Rectal smooth muscle tissue (tissue), 1 donor: ENCODE measurements around the gene KMO.

Source experiments
- H3K27ac ChIP-seq: one replicate; pipeline ENCODE4 v1.7.0; 2013; ENCODE audit warnings: low read depth, low read length, inconsistent platforms
- H3K27me3 ChIP-seq: one replicate; pipeline ENCODE4 v1.7.0; 2013; ENCODE audit warnings: low read length; ENCODE audit not compliant: control insufficient read depth, insufficient read depth
- H3K36me3 ChIP-seq: one replicate; pipeline ENCODE4 v1.7.0; 2013; ENCODE audit warnings: low read length; ENCODE audit not compliant: control insufficient read depth, insufficient read depth
- H3K4me1 ChIP-seq: one replicate; pipeline ENCODE4 v1.7.0; 2013; ENCODE audit warnings: low read length; ENCODE audit not compliant: control insufficient read depth, insufficient read depth
- H3K4me3 ChIP-seq: one replicate; pipeline ENCODE4 v1.7.0; 2013; ENCODE audit warnings: low read length
- H3K9ac ChIP-seq: one replicate; pipeline ENCODE4 v1.7.0; 2013; ENCODE audit warnings: low read length

Gene KMO

GRCh38 chr1:241608379-241609033, 76.3 kb downstream of the KMO start:
- H3K4me1 ChIP-seq = no peaks in the 10 kb centered on the region
- H3K27me3 ChIP-seq = no peaks in the 10 kb centered on the region
- H3K4me3 ChIP-seq = no peak overlapping the region
- no peak overlapping the region for H3K27ac ChIP-seq
- no peaks in the 10 kb centered on the region for H3K36me3 ChIP-seq
- no peak overlapping the region for H3K9ac ChIP-seq

GRCh38 chr1:241610056-241610815, 78.1 kb downstream of the KMO start:
- no peak overlapping the region for H3K9ac ChIP-seq
- no peak overlapping the region for H3K27ac ChIP-seq
- H3K4me1 ChIP-seq = no peaks in the 10 kb centered on the region
- H3K4me3 ChIP-seq = no peak overlapping the region
- no peaks in the 10 kb centered on the region for H3K36me3 ChIP-seq
- no peaks in the 10 kb centered on the region for H3K27me3 ChIP-seq

- Histone ChIP-seq H3K36me3 (no peaks in the 10 kb centered on the region), H3K9ac (no peak overlapping the region), H3K27me3 (no peaks in the 10 kb centered on the region)
Measured at GRCh38 chr1:241611063-241611462, 78.9 kb downstream of the KMO start.

GRCh38 chr1:241611736-241612135, 79.6 kb downstream of the KMO start:
- Histone ChIP-seq H3K27me3 (no peaks in the 10 kb centered on the region), H3K27ac (no peak overlapping the region), H3K4me3 (no peak overlapping the region), H3K9ac (no peak overlapping the region), H3K36me3 (no peaks in the 10 kb centered on the region), H3K4me1 (no peaks in the 10 kb centered on the region)

More at GRCh38 chr1:241611063-241611462, 78.9 kb downstream of the KMO start:
- H3K4me3 ChIP-seq = no peak overlapping the region
- no peak overlapping the region for H3K27ac ChIP-seq
- no peaks in the 10 kb centered on the region for H3K4me1 ChIP-seq

GRCh38 chr1:241612533-241613477, 80.6 kb downstream of the KMO start:
- Histone ChIP-seq H3K9ac (no peak overlapping the region), H3K27me3 (no peaks in the 10 kb centered on the region), H3K4me3 (no peak overlapping the region), H3K36me3 (no peaks in the 10 kb centered on the region), H3K4me1 (no peaks in the 10 kb centered on the region), H3K27ac (no peak overlapping the region)

- no peak overlapping the region for H3K9ac ChIP-seq
- H3K27ac ChIP-seq = no peak overlapping the region
- H3K4me1 ChIP-seq = no peaks in the 10 kb centered on the region
- H3K4me3 ChIP-seq = no peak overlapping the region
- no peaks in the 10 kb centered on the region for H3K27me3 ChIP-seq
- H3K36me3 ChIP-seq = no peaks in the 10 kb centered on the region
Measured at GRCh38 chr1:241614144-241614543, 82.0 kb downstream of the KMO start.

GRCh38 chr1:241614572-241614971, 82.4 kb downstream of the KMO start:
- H3K27ac ChIP-seq = no peak overlapping the region
- no peaks in the 10 kb centered on the region for H3K4me1 ChIP-seq
- no peaks in the 10 kb centered on the region for H3K36me3 ChIP-seq
- H3K4me3 ChIP-seq = no peak overlapping the region
- H3K27me3 ChIP-seq = no peaks in the 10 kb centered on the region
- H3K9ac ChIP-seq = no peak overlapping the region

- H3K4me3 ChIP-seq = peak overlapping the region; percentile 42
- no peaks in the 10 kb centered on the region for H3K27me3 ChIP-seq
- no peak overlapping the region for H3K27ac ChIP-seq
- H3K9ac ChIP-seq = no peak overlapping the region
- H3K36me3 ChIP-seq = no peaks in the 10 kb centered on the region
- no peaks in the 10 kb centered on the region for H3K4me1 ChIP-seq
Measured at GRCh38 chr1:241615043-241615974, 83.1 kb downstream of the KMO start.

- H3K27me3 ChIP-seq = no peaks in the 10 kb centered on the region
- no peaks in the 10 kb centered on the region for H3K4me1 ChIP-seq
- no peak overlapping the region for H3K4me3 ChIP-seq
- H3K27ac ChIP-seq = no peak overlapping the region
- no peak overlapping the region for H3K9ac ChIP-seq
- H3K36me3 ChIP-seq = no peaks in the 10 kb centered on the region
Measured at GRCh38 chr1:241617426-241617825, 85.2 kb downstream of the KMO start.

- Histone ChIP-seq H3K27me3 (no peaks in the 10 kb centered on the region), H3K36me3 (no peaks in the 10 kb centered on the region), H3K4me1 (no peaks in the 10 kb centered on the region), H3K27ac (no peak overlapping the region), H3K4me3 (no peak overlapping the region), H3K9ac (no peak overlapping the region)
Measured at GRCh38 chr1:241622669-241623068, 90.5 kb downstream of the KMO start.

- H3K4me1 ChIP-seq = no peaks in the 10 kb centered on the region
Measured at GRCh38 chr1:241624935-241625334, 92.8 kb downstream of the KMO start.

More at GRCh38 chr1:241624935-241625334, 92.8 kb downstream of the KMO start:
- Histone ChIP-seq H3K27ac (no peak overlapping the region), H3K36me3 (no peaks in the 10 kb centered on the region), H3K9ac (no peak overlapping the region), H3K4me3 (no peak overlapping the region), H3K27me3 (no peaks in the 10 kb centered on the region)
